ENCODE results near the gene COL5A2. TPM values are rescaled to one million over a fixed set of nuclear protein-coding genes. Genes with fewer than 3 reads are reported as not detected.

The COL5A2 gene
- total and polyA plus RNA-seq, 2 experiments from 2014 or later, result 252 to 974 TPM

DNA sequence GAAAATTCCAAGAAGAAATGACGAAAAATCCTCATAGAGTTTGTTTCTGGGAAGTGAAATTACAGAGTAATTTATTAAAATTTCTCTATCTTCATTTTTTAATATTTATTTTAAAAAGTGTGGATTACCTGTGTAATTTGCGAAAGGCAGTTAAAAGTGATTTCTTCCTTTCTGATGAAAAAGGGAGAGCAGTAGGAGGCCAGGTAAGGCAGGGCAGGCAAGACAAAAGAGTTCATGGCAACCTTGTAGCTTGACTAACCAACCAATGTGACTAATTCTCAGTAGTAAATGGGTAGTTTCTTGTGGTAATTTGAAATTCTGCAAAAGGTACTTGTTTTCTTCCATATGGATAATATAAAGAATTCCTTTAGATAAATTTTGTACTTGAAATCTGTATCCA, 34.9 kb upstream of the COL5A2 start:
- H3K27me3 ChIP-seq (replicated peaks; ENCODE audit: insufficient read depth), result no peaks in the 10 kb centered on the region
- in situ Hi-C loops (cut with MboI), result no loop called here
- no peaks in the 10 kb centered on the region for H3K9me3 ChIP-seq (ENCODE audit: low read depth)
- H2AFZ ChIP-seq, result no peak overlapping the region
- H3K4me2 ChIP-seq (ENCODE audit: unreplicated experiment), result no peak overlapping the region
- H3K9me2 ChIP-seq (ENCODE audit: insufficient read depth), result no peaks in the 10 kb centered on the region
- H3K4me1 ChIP-seq (ENCODE audit: insufficient read depth), result peaks cover 31% of the 10 kb centered on the region
- DNase-seq, result no peak
- H3K27ac ChIP-seq, result no peak overlapping the region
- no peak overlapping the region for H3K9ac ChIP-seq
- H3F3A ChIP-seq (ENCODE audit: insufficient read depth), result peaks cover 24% of the 10 kb centered on the region
- no peaks in the 10 kb centered on the region for H4K20me1 ChIP-seq (ENCODE audit: insufficient read depth)
- no peaks in the 10 kb centered on the region for H3K36me3 ChIP-seq (ENCODE audit: low read depth)
- H3K79me2 ChIP-seq (ENCODE audit: insufficient read depth), result no peaks in the 10 kb centered on the region
- no peak overlapping the region for H3K4me3 ChIP-seq
- 96 to 99% methylated on average over 2 of the region's 2 CpGs for WGBS, 2 experiments (ENCODE audit: low coverage in 1 of 2, low lambda C conversion rate in 2 of 2, missing lambda C conversion rate in 2 of 2)
- no peak for TF ChIP-seq EZH2phosphoT487 (IDR thresholded peaks at IDR 0.05; ENCODE audit: insufficient read depth, low read depth)
- TF ChIP-seq EZH2 (IDR thresholded peaks at IDR 0.05; ENCODE audit: insufficient read depth, poor library complexity, severe bottlenecking), result no peak

GRCh38 chr2:189213250-189213649, 33.7 kb upstream of the COL5A2 start:
- 40 to 49% methylated on average over 2 of the region's 2 CpGs for WGBS, 2 experiments (ENCODE audit: low coverage in 1 of 2, low lambda C conversion rate in 2 of 2, missing lambda C conversion rate in 2 of 2)
- in situ Hi-C loops (cut with MboI), result no loop called here
- no peaks in the 10 kb centered on the region for H3K9me3 ChIP-seq (ENCODE audit: low read depth)
- H3F3A ChIP-seq (ENCODE audit: insufficient read depth), result peaks cover 32% of the 10 kb centered on the region
- no peaks in the 10 kb centered on the region for H4K20me1 ChIP-seq (ENCODE audit: insufficient read depth)
- no peak overlapping the region for H3K4me3 ChIP-seq
- no peak for TF ChIP-seq EZH2 (IDR thresholded peaks at IDR 0.05; ENCODE audit: insufficient read depth, poor library complexity, severe bottlenecking)
- TF ChIP-seq EZH2phosphoT487 (IDR thresholded peaks at IDR 0.05; ENCODE audit: insufficient read depth, low read depth), result no peak
- peak overlapping the region; percentile 0 for H3K4me2 ChIP-seq (ENCODE audit: unreplicated experiment)
- H3K27me3 ChIP-seq (replicated peaks; ENCODE audit: insufficient read depth), result no peaks in the 10 kb centered on the region
- H3K36me3 ChIP-seq (ENCODE audit: low read depth), result no peaks in the 10 kb centered on the region
- peak; percentile 34 for DNase-seq
- H3K79me2 ChIP-seq (ENCODE audit: insufficient read depth), result 0 out of 2 replicates have a peak, but pooled peaks cover 7% of the 10 kb centered on the region
- H3K9ac ChIP-seq, result no peak overlapping the region
- no peak overlapping the region for H3K27ac ChIP-seq
- H2AFZ ChIP-seq, result peak overlapping the region; percentile 63
- H3K4me1 ChIP-seq (ENCODE audit: insufficient read depth), result peaks cover 44% of the 10 kb centered on the region
- H3K9me2 ChIP-seq (ENCODE audit: insufficient read depth), result no peaks in the 10 kb centered on the region

GRCh38 chr2:189210250-189211087, 30.9 kb upstream of the COL5A2 start:
- WGBS, 2 experiments (ENCODE audit: low coverage in 1 of 2, low lambda C conversion rate in 2 of 2, missing lambda C conversion rate in 2 of 2), result 0 to 3% methylated on average over 7 of the region's 7 CpGs
- no peaks in the 10 kb centered on the region for H3K36me3 ChIP-seq (ENCODE audit: low read depth)
- peak overlapping the region; percentile 82 for H2AFZ ChIP-seq
- H3K4me2 ChIP-seq (ENCODE audit: unreplicated experiment), result peak overlapping the region; percentile 88
- no peaks in the 10 kb centered on the region for H3K9me3 ChIP-seq (ENCODE audit: low read depth)
- H3F3A ChIP-seq (ENCODE audit: insufficient read depth), result peaks cover 32% of the 10 kb centered on the region
- H3K9me2 ChIP-seq (ENCODE audit: insufficient read depth), result no peaks in the 10 kb centered on the region
- no peak for TF ChIP-seq EZH2phosphoT487 (IDR thresholded peaks at IDR 0.05; ENCODE audit: insufficient read depth, low read depth)
- TF ChIP-seq EZH2 (IDR thresholded peaks at IDR 0.05; ENCODE audit: insufficient read depth, poor library complexity, severe bottlenecking), result no peak
- 0 out of 2 replicates have a peak, but pooled peaks cover 11% of the 10 kb centered on the region for H3K79me2 ChIP-seq (ENCODE audit: insufficient read depth)
- no peaks in the 10 kb centered on the region for H3K27me3 ChIP-seq (replicated peaks; ENCODE audit: insufficient read depth)
- peak overlapping the region; percentile 80 for H3K9ac ChIP-seq
- no peaks in the 10 kb centered on the region for H4K20me1 ChIP-seq (ENCODE audit: insufficient read depth)
- peaks cover 47% of the 10 kb centered on the region for H3K4me1 ChIP-seq (ENCODE audit: insufficient read depth)
- peak; percentile 96 for DNase-seq
- H3K4me3 ChIP-seq, result peak overlapping the region; percentile 67
- in situ Hi-C loops (cut with MboI), result no loop called here
- H3K27ac ChIP-seq, result peak overlapping the region; percentile 94

GRCh38 chr2:189208254-189208653, 28.7 kb upstream of the COL5A2 start:
- H3K9me3 ChIP-seq (ENCODE audit: low read depth), result no peaks in the 10 kb centered on the region
- no peak overlapping the region for H3K4me3 ChIP-seq
- H3K9me2 ChIP-seq (ENCODE audit: insufficient read depth), result no peaks in the 10 kb centered on the region
- peaks cover 32% of the 10 kb centered on the region for H3F3A ChIP-seq (ENCODE audit: insufficient read depth)
- H3K79me2 ChIP-seq (ENCODE audit: insufficient read depth), result 0 out of 2 replicates have a peak, but pooled peaks cover 11% of the 10 kb centered on the region
- in situ Hi-C loops (cut with MboI), result no loop called here
- 19 to 56% methylated on average over 1 of the region's 1 CpG for WGBS, 2 experiments (ENCODE audit: low coverage in 1 of 2, low lambda C conversion rate in 2 of 2, missing lambda C conversion rate in 2 of 2)
- peaks cover 60% of the 10 kb centered on the region for H3K4me1 ChIP-seq (ENCODE audit: insufficient read depth)
- peak overlapping the region; percentile 80; the same call in 1 of the 2 replicates for H3K9ac ChIP-seq
- H2AFZ ChIP-seq, result peak overlapping the region; percentile 82
- no peaks in the 10 kb centered on the region for H3K36me3 ChIP-seq (ENCODE audit: low read depth)
- H4K20me1 ChIP-seq (ENCODE audit: insufficient read depth), result no peaks in the 10 kb centered on the region
- no peak for TF ChIP-seq EZH2 (IDR thresholded peaks at IDR 0.05; ENCODE audit: insufficient read depth, poor library complexity, severe bottlenecking)
- DNase-seq, result no peak
- H3K4me2 ChIP-seq (ENCODE audit: unreplicated experiment), result no peak overlapping the region
- no peak overlapping the region for H3K27ac ChIP-seq
- H3K27me3 ChIP-seq (replicated peaks; ENCODE audit: insufficient read depth), result no peaks in the 10 kb centered on the region
